Skin epidermis (tissue), 12 donors: ENCODE measurements around the gene AP5S1.
A peak's percentile ranks its signal among the peaks of the same experiment; 100 is the strongest.
"Not testable (repeated sequence)": the region's sequence is repeated elsewhere in the genome, so short reads cannot be mapped to it uniquely, and the experiment has no call there.

ENCODE experiments used
- H3K27ac ChIP-seq, 21 experiments: fragments of 200-600 bp; sonication (generic) in 11 of 21; one replicate each; pipeline ENCODE4 v1.5.0; 2020; ENCODE audit warnings: mild to moderate bottlenecking in 3 of 21, inconsistent platforms in 2 of 21, moderate library complexity in 2 of 21
- H3K4me3 ChIP-seq, 7 experiments: fragments of 200-600 bp; sonication (generic) in 2 of 7; one replicate each; pipeline ENCODE4 v1.5.0; 2020; ENCODE audit warnings: inconsistent platforms in 2 of 7, mild to moderate bottlenecking in 2 of 7, moderate library complexity in 1 of 7

Gene AP5S1

DNA sequence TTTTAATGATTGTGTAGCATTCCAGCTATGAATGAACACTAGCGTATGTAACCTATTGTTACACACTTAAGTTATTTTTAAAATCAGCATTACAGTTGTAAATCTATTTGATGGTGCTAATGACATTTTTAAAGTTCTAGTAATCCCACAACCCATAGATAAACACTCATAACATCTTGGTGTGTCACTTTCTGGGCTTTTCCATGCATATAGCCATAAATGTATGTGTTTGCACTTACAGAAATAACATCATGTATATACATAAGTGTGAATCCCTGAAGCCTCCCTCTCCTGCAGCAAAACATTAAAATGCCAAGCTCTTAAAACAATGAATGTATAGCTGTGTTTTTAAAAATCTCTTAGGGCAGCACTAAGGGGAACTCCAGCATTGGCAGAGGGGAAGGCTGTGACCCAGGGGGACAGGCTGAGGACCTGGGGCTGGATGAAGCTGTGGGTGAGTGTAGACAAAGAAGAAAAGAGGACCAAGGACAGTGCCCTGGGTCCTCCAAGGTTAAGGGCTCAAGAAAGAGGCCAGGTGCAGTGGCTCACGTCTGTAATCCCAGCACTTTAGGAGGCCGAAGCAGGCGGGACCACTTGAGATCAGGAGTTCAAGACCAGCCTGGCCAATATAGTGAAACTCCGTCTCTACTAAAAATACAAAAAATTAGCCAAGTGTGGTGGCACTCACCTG lies 32.9 kb upstream of the AP5S1 start:
- Histone ChIP-seq H3K4me3 (peak overlapping the region in 6 of 7 experiments; percentile 13 to 56 (median 20)), H3K27ac (peak overlapping the region in 8 of 21 experiments; percentile 6 to 64 (median 38))

DNA sequence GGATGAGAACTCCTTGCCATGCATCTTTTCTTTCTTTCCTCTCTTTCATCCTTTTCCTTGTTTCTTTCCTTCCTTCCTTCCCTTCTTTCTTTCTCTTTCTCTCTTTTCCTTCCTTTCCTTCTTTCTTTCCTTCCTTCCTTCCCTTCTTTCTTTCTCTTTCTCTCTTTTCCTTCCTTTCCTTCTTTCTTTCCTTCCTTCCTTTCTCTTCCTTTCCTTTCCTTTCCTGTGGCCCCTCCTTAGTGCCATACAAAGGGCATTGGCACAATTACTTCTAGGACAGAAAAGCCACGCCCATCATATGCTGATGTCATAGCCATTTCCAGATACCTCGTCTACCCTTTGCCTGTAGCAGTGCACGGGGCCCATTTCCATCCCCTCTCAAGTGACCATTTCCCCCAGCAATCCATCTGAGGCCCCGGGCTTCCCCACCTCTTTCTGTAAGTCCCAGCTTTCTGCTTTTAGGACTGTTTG lies 31.6 kb upstream of the AP5S1 start:
- Histone ChIP-seq H3K4me3 (no peak overlapping the region), H3K27ac (peak overlapping the region in 2 of 21 experiments; percentile 14 to 42)

DNA sequence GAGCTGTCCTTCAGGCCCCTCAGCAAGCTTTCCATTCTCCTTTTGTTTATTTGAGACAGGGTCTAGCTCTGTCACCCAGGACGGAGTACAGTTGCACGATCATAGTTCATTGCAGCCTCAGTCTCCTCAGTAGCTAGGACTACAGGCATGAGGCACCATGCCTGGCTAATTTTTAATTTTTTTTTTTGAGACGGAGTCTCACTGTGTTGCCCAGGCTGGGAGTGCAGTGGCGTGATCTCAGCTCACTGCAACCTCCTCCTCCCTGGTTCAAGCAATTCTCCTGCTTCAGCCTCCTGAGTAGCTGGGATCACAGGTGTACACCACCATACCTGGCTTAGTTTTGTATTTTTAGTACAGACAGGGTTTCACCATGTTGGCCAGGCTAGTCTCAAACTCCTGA lies 31.1 kb upstream of the AP5S1 start:
- H3K27ac ChIP-seq, result peak overlapping the region in 1 of 21 experiments; percentile 14
- not testable (repeated sequence) for H3K4me3 ChIP-seq

DNA sequence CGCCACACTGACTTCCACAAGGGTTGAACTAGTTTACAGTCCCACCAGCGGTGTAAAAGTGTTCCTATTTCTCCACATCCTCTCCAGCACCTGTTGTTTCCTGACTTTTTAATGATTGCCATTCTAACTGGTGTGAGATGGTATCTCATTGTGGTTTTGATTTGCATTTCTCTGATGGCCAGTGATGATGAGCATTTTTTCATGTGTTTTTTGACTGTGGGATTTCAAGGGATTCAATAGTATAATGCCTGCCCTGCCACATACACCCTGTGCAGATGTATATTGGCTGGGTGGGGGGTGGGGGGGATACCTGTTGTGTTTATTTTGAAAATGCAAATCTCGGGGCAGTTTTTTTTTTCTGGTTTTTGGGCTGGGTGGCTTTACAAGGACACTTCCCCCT lies 26.2 kb upstream of the AP5S1 start:
- H3K4me3 ChIP-seq, result not testable (repeated sequence)
- peak overlapping the region in 1 of 21 experiments; percentile 96 for H3K27ac ChIP-seq

DNA sequence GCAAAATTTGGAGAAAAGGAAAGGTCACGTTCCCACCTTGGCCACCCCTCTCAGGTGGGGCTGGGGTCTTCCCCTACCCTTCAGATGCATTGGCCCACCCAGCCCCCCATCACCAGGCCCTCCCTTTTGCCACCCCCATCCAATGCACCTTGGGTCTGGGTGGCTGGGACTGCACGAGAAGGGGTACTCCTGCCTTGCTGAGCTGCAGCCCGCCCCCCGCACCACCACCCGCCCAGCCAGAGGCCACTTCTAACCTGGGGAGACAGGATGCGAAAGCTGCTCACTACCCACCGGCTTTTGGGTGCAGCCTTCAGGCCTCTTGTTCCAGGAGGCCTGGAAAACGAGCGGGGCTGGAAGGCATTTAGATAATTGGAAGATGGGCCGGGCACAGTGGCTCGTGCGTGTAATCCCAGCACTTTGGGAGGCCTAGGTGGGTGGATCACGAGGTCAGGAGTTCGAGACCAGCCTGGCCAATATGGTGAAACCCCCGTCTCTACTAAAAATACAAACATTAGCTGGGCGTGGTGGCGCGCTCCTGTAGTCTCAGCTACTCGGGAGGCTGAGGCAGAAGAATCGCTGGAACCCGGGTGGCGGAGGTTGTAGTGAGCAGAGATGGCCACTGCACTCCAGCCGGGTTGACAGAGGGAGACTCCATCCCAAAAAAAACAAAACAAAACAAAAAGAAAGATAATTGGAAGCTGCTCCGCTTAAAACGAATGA lies 25.5 kb upstream of the AP5S1 start:
- peak overlapping the region in 5 of 7 experiments; percentile 48 to 72 (median 66) for H3K4me3 ChIP-seq
- H3K27ac ChIP-seq, result peak overlapping the region in 19 of 21 experiments; percentile 69 to 97 (median 92)

DNA sequence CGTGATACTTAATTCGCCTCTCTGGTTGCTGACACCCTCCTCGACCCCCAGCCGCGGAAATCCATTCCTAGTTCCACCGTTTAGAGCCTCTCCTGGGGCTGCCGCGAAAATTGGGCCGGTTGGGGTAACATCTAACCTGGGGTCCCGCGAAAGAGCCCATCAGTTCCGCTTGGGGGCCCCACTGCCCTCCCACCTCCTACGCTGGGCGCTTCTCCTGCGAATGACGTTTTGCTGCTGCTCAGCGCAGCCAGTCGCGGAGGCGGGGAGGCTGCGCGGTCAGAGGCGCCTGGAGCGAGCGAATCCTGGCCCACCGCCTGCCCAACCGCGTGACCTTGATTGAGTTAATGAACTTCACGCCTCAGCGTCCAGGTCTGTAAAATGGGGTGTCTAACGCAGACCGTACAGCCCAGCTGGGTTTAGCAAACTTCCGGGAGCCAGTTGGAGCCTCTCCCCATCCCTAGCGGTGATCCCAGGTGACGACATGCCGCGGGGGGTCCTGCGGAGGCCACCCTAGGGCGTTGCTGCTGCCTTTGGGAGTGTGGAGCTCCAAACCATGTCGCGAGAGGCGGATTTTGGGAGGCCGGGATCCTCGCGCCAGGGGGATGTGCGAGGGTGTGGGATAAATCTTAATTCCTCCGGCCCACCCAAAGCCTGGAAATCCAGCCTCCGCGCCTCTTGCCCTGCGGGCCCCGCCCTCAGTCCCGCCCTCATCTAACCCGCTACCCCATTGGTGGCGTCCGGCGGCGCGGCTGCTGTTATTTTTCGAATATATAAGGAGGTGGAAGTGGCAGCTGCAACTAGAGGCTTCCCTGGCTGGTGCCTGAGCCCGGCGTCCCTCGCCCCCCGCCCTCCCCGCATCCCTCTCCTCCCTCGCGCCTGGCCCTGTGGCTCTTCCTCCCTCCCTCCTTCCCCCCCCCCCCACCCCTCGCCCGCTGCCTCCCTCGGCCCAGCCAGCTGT lies 24.6 kb upstream of the AP5S1 start, which contains the start of gene CDC25B:
Gene CDC25B (plus strand): TSS at position 800 of the 958 bp plus-strand sequence. CDS start 222 bp downstream, outside the sequence.
- peak within 1 kb of the TSS; percentile 48 to 72 (median 61) for H3K4me3 ChIP-seq
- peak within 1 kb of the TSS; percentile 66 to 97 (median 91) for H3K27ac ChIP-seq

DNA sequence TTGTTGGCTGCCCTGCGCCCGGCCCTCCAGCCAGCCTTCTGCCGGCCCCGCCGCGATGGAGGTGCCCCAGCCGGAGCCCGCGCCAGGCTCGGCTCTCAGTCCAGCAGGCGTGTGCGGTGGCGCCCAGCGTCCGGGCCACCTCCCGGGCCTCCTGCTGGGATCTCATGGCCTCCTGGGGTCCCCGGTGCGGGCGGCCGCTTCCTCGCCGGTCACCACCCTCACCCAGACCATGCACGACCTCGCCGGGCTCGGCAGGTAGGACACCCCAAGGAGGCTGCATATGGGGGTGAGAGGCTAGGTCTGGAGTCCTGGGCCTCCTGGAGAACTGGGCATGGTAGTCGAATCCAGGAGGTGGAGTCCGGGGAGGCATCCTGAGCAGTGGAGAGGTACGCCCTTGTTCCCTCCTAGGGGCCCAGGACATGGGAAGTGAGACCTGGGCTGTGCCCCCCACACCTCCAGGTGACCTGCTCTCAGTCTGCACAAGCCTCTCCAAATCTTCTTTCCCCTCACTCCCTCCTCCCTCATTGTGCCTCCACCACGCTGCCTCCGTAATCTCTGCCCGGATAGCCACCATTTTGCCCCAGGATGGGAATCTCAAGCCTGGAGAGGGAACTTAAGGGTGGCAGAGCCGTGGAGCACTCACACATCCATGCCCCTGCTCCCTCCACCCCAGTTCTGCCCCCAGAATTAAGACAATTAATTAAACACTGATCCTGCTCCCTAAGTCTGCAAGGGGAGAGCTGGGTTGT lies 23.7 kb upstream of the AP5S1 start:
- peak overlapping the region; percentile 12 to 97 (median 90) for H3K27ac ChIP-seq
- peak overlapping the region; percentile 48 to 72 (median 61) for H3K4me3 ChIP-seq

DNA sequence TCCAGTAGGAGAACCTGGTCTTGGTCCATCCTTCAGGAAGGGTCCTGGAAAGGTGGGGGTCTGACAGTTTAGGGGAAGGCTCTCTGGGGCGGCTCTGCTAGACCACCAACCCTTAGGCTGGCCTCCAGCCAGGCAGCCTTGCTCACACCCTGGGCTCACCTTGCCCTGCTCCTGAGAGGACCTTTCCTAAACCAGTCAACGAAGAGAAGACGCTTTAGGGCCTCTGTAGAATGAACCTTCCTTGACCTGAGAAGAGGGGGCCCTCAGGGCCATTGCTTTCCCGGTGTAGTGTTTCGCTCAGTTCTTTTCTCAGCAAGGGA lies 23.2 kb upstream of the AP5S1 start:
- Histone ChIP-seq H3K4me3 (peak overlapping the region; percentile 48 to 72 (median 61)), H3K27ac (peak overlapping the region in 20 of 21 experiments; percentile 55 to 97 (median 90))

DNA sequence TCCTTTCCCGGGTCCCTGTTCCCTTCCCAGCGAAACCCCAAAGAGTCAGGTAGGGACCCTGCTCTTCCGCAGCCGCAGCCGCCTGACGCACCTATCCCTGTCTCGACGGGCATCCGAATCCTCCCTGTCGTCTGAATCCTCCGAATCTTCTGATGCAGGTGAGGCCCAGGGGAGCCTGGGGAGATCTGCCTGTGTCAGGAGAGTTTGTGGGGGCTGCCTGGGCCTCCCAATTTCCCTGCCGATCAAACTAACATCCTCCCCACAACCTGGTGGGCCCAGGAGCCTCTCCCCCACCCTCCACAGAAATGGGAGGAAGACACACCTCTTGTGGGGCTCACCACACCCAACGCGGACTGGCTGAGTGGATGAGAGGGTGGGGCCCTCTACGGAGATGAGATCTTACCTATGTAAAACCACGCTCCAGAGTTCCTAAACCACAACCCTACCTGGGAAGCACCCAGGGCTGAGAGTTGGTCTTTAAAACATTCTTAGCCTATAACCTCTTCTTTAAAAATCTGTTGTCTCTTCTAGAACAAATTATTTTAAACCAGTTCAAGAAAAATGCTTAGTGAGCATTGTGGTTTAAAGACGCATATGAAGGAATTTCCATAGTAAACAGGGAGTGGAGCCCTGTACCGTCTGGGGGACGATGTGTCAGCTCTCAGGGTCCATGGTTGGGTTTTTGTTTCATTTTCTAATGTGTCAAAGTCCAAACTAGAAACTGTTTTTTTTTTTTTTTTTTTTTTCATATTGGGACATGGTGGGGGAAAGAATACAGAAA lies 22.6 kb upstream of the AP5S1 start:
- peak overlapping the region in 20 of 21 experiments; percentile 55 to 97 (median 90) for H3K27ac ChIP-seq
- H3K4me3 ChIP-seq, result peak overlapping the region; percentile 48 to 72 (median 61)

DNA sequence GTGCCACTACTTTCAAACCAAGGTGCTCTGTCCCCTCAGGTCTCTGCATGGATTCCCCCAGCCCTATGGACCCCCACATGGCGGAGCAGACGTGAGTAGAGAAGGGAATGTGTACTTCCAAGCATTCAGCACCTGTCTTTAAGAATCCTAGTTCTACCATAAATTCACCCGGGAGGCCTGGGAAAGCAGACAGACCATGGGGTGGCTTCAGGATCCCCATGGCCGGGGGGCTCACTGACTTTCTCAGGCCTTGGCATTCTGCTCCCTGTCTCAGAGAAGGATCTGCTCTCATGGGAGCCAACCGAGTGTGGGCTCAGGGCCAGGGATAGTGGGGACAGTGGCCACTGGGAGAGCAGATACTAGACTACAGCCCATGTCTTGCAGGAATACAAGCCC lies 22.0 kb upstream of the AP5S1 start:
- H3K4me3 ChIP-seq, result peak overlapping the region in 1 of 7 experiments; percentile 70
- H3K27ac ChIP-seq, result peak overlapping the region in 18 of 21 experiments; percentile 25 to 97 (median 90)

DNA sequence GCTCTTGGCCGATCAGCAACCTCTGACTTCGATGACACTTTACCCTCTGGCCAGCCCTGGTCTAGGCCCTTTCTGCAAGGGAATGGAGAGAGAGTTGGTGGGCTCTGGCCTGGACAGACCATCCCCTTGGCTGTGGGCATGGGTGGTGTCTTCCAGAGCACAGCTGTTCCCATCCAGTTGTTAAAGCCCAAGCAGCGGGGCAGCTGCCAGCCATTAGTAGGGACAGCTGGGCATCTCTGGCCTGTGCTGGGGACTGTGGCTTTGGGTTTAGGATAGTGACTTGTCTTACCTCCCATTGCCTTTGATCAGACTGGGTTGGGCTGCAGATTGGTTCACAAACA lies 21.5 kb upstream of the AP5S1 start:
- Histone ChIP-seq H3K27ac (peak overlapping the region in 19 of 21 experiments; percentile 6 to 97 (median 90)), H3K4me3 (peak overlapping the region in 1 of 7 experiments; percentile 70)

DNA sequence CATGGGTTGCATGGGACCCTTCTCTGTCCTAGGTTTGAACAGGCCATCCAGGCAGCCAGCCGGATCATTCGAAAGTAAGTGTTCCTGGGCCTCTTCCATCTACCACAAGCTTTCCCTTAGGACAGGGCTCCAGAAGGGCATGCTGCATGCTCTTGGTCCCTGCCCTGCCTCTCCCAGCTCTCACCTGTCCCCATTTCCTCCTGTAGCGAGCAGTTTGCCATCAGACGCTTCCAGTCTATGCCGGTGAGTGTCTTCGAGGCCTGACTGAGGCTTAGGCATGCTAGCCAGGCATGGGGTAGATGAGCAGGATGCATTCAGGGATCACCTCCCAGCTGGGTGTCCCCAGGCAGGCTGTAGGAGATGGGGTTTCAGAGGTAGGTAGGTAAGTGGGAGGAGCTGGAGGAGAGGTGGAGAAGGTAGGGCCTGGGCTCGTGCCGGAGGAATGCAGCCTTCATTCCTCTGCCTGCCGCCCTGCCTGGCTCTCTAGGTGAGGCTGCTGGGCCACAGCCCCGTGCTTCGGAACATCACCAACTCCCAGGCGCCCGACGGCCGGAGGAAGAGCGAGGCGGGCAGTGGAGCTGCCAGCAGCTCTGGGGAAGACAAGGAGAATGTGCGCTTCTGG lies 20.0 kb upstream of the AP5S1 start:
- Histone ChIP-seq H3K4me3 (no peak overlapping the region), H3K27ac (peak overlapping the region in 17 of 21 experiments; percentile 5 to 97 (median 91))

DNA sequence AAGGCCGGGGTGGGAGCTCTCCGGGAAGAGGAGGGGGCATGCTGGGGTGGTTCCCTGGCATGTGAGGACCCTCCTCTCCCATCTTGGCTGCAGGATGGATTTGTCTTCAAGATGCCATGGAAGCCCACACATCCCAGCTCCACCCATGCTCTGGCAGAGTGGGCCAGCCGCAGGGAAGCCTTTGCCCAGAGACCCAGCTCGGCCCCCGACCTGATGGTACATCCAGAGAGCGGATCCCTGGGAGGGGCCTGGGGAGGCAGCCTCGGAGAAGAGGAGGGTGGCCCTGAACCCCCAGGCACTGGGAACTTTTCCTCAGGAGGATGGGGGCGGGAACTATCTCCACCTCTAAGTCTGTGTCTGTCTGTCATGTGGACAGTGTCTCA lies 19.5 kb upstream of the AP5S1 start:
- peak overlapping the region in 14 of 21 experiments; percentile 6 to 97 (median 90) for H3K27ac ChIP-seq

DNA sequence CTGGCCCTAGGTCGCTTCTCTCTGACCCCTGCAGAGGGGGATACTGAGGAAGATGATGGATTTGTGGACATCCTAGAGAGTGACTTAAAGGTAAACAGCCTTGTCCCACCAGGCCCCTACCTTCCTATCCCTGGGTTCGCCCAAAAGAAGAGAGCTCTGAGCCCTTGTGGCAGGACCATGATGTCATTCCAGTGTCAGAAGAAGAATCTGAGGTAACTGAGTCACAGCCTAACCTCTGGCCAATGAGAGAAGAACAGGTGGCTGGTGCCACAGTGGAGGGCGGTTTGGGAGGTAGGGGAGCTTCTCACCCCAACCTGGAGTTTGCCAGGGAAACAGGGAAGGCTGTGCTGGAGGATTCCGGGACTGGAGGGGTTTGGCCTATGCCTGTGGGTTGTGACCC lies 19.0 kb upstream of the AP5S1 start:
- H3K27ac ChIP-seq, result peak overlapping the region in 14 of 21 experiments; percentile 0 to 97 (median 90)
- H3K4me3 ChIP-seq, result no peak overlapping the region

More for the DNA sequence above, 19.5 kb upstream of the AP5S1 start:
- H3K4me3 ChIP-seq, result no peak overlapping the region

DNA sequence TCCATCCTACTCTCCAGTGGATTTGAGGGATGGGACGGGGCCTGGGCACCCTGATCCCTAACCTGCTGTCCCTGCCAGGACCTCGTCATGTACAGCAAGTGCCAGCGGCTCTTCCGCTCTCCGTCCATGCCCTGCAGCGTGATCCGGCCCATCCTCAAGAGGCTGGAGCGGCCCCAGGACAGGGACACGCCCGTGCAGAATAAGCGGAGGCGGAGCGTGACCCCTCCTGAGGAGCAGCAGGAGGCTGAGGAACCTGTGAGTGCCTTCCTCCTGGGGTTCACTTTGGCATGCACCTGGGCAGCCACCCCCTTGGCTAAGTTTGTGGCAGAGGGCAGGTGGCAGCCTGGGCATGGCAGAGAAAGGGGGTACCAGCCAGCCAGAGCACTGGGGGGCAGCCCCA lies 18.5 kb upstream of the AP5S1 start:
- peak overlapping the region in 14 of 21 experiments; percentile 0 to 97 (median 90) for H3K27ac ChIP-seq

DNA sequence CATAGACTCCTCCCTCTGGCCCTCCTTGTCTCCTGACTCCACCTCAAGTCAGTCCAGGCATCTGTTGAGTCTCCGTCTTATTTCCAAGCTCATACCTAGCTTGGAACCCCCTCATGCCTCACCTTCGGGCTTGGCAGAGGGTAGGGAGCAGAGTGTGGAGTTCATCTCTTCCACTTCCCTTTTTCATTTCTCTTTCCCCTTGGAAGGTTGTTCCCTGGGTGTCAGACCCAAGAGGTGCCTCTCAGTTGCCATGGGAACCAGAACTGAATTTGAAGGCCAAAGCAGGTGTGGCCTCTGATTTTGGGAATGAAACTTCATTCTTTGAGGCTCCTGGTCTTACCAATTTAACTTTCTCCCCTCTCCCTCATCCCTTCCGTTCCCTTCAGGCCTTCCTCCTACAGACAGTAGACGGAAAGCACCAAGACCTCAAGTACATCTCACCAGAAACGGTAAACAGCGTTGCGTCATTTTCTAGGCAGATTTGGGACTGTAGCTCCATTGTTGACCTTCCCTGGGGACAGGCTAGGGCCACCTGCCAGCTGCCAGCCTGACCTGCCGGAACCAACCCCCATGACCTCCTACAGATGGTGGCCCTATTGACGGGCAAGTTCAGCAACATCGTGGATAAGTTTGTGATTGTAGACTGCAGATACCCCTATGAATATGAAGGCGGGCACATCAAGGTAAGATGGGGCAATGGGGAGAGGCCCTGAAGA lies 17.7 kb upstream of the AP5S1 start:
- no peak overlapping the region for H3K4me3 ChIP-seq
- H3K27ac ChIP-seq, result peak overlapping the region in 10 of 21 experiments; percentile 3 to 96 (median 70)

More for the DNA sequence above, 18.5 kb upstream of the AP5S1 start:
- no peak overlapping the region for H3K4me3 ChIP-seq

DNA sequence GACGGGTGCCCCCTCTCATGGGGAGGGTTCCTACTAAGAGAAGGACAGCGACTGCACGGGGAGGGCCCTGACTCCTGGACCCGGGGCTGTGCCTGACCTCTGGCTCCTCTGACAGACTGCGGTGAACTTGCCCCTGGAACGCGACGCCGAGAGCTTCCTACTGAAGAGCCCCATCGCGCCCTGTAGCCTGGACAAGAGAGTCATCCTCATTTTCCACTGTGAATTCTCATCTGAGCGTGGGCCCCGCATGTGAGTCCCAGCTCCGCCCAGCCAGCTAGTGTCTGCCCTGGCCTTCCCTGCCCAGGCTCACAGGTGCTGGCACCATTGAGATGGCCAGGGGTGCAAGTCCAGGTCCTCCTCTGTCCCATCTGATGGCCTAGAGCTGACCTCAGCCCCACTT lies 17.1 kb upstream of the AP5S1 start:
- Histone ChIP-seq H3K27ac (peak overlapping the region in 8 of 21 experiments; percentile 14 to 96 (median 74)), H3K4me3 (no peak overlapping the region)
